Activated CD8-positive, alpha-beta T cell treated with anti-CD3 and anti-CD28 coated beads for 36 hours (primary cell): Measurements from ENCODE around the gene CAV1. TPM values are rescaled to one million over a fixed set of nuclear protein-coding genes. Genes with fewer than 3 reads are reported as not detected.

Source experiments
- ATAC-seq: fragments of 200-7000 bp; cut with Tn5 transposase; one replicate; pipeline ENCODE4 v1.10.0; 2021; ENCODE audit warnings: mild to moderate bottlenecking, moderate library complexity
- CTCF ChIA-PET: fragments of 350-600 bp; sonication (Branson Sonifier 250); formaldehyde crosslinking; loops from one replicate; lab custom pipeline; 2021; ENCODE audit warnings: antibody characterized with exemption; lab: Charles Lee
- POLR2A ChIA-PET: fragments of 350-600 bp; sonication (Branson Sonifier 250); formaldehyde crosslinking; loops from one replicate; lab custom pipeline; 2021; ENCODE audit warnings: antibody characterized with exemption; lab: Charles Lee
- DNase-seq: peaks from one replicate; pipeline ENCODE4 v3.0.0-alpha.2; 2020
- H3K27ac Mint-ChIP-seq: one replicate; pipeline ENCODE4 v1.8.0; 2021; ENCODE audit warnings: mild to moderate bottlenecking, mixed read lengths
- H3K27me3 Mint-ChIP-seq: one replicate; pipeline ENCODE4 v1.8.0; 2021; ENCODE audit warnings: mixed read lengths
- H3K36me3 Mint-ChIP-seq: one replicate; pipeline ENCODE4 v1.8.0; 2021; ENCODE audit warnings: low read depth, mixed read lengths
- H3K4me1 Mint-ChIP-seq: one replicate; pipeline ENCODE4 v1.8.0; 2021; ENCODE audit warnings: low read depth, mixed read lengths
- H3K4me3 Mint-ChIP-seq: one replicate; pipeline ENCODE4 v1.8.0; 2021; ENCODE audit warnings: mild to moderate bottlenecking, moderate library complexity, mixed read lengths
- H3K9me3 Mint-ChIP-seq: one replicate; pipeline ENCODE4 v1.8.0; 2021; ENCODE audit warnings: mixed read lengths
- CTCF ChIP-seq: fragments of 200-600 bp; IDR thresholded peaks from one replicate; pipeline ENCODE4 v1.8.0; 2022; ENCODE audit warnings: antibody characterized with exemption, mild to moderate bottlenecking
- intact Hi-C: fragments of 100-400 bp; cut with micrococcal nuclease; formaldehyde crosslinking; loops from one replicate; pipeline ENCODE4 v1.10.0; 2022
- total RNA-seq, 2 experiments: library from RNA; stranded (reverse); gene quantifications; one replicate each; pipeline ENCODE4 v1.2.3, GENCODE V29; 2021

CAV1 gene
- total RNA-seq, 2 experiments from 2014 or later: 0.18 to 0.74 TPM

GRCh38 chr7:116562529-116563121, 37.8 kb downstream of the CAV1 start:
- intact Hi-C loops: no loop called here
- Mint-ChIP-seq H3K36me3 (no peaks in the 10 kb centered on the region), H3K4me3 (no peak overlapping the region), H3K27ac (no peak overlapping the region), H3K9me3 (no peaks in the 10 kb centered on the region), H3K4me1 (no peaks in the 10 kb centered on the region), H3K27me3 (peaks cover 43% of the 10 kb centered on the region)
- no peak for TF ChIP-seq CTCF
- ATAC-seq (no peak), DNase-seq (no peak)
- ChIA-PET CTCF (no interaction called here), POLR2A (interaction anchor here (0.8 kb wide), 1 partner anchor 11 kb away, joined by 4 read pairs; no protein-coding TSS in a partner anchor)

- POLR2A ChIA-PET: no interaction called here
- Mint-ChIP-seq H3K27ac (no peak overlapping the region), H3K4me3 (no peak overlapping the region), H3K4me1 (no peaks in the 10 kb centered on the region), H3K36me3 (no peaks in the 10 kb centered on the region), H3K27me3 (peaks cover 34% of the 10 kb centered on the region), H3K9me3 (no peaks in the 10 kb centered on the region)
- CTCF ChIA-PET: no interaction called here
- no peak for DNase-seq
- intact Hi-C loops: no loop called here
- no peak for TF ChIP-seq CTCF
- no peak for ATAC-seq
Measured at GRCh38 chr7:116565981-116566380, 41.1 kb downstream of the CAV1 start.

- Mint-ChIP-seq H3K27me3 (peaks cover 30% of the 10 kb centered on the region), H3K36me3 (no peaks in the 10 kb centered on the region), H3K9me3 (no peaks in the 10 kb centered on the region), H3K4me3 (no peak overlapping the region), H3K4me1 (no peaks in the 10 kb centered on the region), H3K27ac (no peak overlapping the region)
- ChIA-PET CTCF (no interaction called here), POLR2A (no interaction called here)
- intact Hi-C loops: no loop called here
- TF ChIP-seq CTCF: no peak
- ATAC-seq: no peak
- DNase-seq: no peak
Measured at GRCh38 chr7:116566666-116567065, 41.8 kb downstream of the CAV1 start.

GRCh38 chr7:116569737-116570136, 44.9 kb downstream of the CAV1 start:
- Mint-ChIP-seq H3K4me1 (no peaks in the 10 kb centered on the region), H3K9me3 (no peaks in the 10 kb centered on the region), H3K36me3 (no peaks in the 10 kb centered on the region), H3K27me3 (peaks cover 21% of the 10 kb centered on the region), H3K4me3 (no peak overlapping the region), H3K27ac (no peak overlapping the region)
- no peak for DNase-seq
- no peak for ATAC-seq
- POLR2A ChIA-PET: no interaction called here
- CTCF ChIA-PET: interaction anchor here (1.2 kb wide), 1 partner anchor 9 kb away, joined by 3 read pairs; no protein-coding TSS in a partner anchor
- no peak for TF ChIP-seq CTCF
- intact Hi-C loops: no loop called here

- CTCF ChIA-PET: interaction anchor here (1.2 kb wide), 1 partner anchor 9 kb away, joined by 3 read pairs; no protein-coding TSS in a partner anchor
- POLR2A ChIA-PET: no interaction called here
- intact Hi-C loops: no loop called here
Measured at GRCh38 chr7:116570306-116570705, 45.5 kb downstream of the CAV1 start.

More at GRCh38 chr7:116570306-116570705, 45.5 kb downstream of the CAV1 start:
- H3K9me3 Mint-ChIP-seq: no peaks in the 10 kb centered on the region
- ATAC-seq (no peak), DNase-seq (no peak)
- no peak overlapping the region for H3K27ac Mint-ChIP-seq
- TF ChIP-seq CTCF: no peak
- H3K27me3 Mint-ChIP-seq: peaks cover 17% of the 10 kb centered on the region
- no peak overlapping the region for H3K4me3 Mint-ChIP-seq
- no peaks in the 10 kb centered on the region for H3K36me3 Mint-ChIP-seq
- no peaks in the 10 kb centered on the region for H3K4me1 Mint-ChIP-seq
